Measurements from ENCODE around the gene RGS11.

DNA sequence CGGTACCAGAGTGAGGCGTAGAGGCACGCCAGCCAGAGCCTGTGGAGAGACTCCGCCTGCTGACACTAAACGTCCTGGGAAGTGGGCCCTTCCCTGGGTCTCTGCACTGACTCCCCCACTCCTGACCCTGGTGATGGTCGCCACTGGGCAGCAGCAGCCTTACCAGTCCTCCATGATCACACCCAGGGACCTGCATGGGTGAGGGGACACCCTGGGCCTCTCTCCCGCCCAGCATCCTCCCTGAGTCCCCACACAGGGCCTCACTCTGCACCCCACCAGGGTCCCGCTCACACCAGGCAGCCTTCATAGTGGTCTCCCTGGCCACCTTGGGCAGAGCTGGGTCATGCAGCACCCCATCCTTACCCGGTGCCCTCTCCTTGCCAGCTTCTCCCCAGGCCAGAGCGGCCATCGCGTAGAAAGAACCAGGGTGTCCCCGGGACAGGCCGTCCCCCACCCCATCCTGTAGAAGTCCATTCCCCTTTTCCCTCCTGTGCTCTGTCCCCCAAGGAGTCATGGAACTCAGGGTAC lies 10.7 kb downstream of the RGS11 start:
- TF ChIP-seq, protein P1, sequence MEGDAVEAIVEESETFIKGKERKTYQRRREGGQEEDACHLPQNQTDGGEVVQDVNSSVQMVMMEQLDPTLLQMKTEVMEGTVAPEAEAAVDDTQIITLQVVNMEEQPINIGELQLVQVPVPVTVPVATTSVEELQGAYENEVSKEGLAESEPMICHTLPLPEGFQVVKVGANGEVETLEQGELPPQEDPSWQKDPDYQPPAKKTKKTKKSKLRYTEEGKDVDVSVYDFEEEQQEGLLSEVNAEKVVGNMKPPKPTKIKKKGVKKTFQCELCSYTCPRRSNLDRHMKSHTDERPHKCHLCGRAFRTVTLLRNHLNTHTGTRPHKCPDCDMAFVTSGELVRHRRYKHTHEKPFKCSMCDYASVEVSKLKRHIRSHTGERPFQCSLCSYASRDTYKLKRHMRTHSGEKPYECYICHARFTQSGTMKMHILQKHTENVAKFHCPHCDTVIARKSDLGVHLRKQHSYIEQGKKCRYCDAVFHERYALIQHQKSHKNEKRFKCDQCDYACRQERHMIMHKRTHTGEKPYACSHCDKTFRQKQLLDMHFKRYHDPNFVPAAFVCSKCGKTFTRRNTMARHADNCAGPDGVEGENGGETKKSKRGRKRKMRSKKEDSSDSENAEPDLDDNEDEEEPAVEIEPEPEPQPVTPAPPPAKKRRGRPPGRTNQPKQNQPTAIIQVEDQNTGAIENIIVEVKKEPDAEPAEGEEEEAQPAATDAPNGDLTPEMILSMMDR (IDR thresholded peaks at IDR 0.05), result no peak
- no peak for TF ChIP-seq POLR2A (IDR thresholded peaks at IDR 0.05)

Measured in vagina (tissue), 2 donors.